Esophagus muscularis mucosa (tissue), 4 donors: ENCODE data around the gene MPZL1. TPM values are rescaled to one million over a fixed set of nuclear protein-coding genes. Genes with fewer than 3 reads are reported as not detected.

Experiments used
- DNase-seq: peaks from one replicate; pipeline ENCODE4 v3.0.0-alpha.2; 2017; ENCODE audit errors: extremely low spot score
- H3K27ac ChIP-seq, 4 donors: fragments of 200-600 bp; sonication (generic); replicated peaks in 1 of 4; 1 replicate in 3 of 4; 2 replicates in 1 of 4; pipeline ENCODE4 v1.5.1; 2016 to 2019; ENCODE audit warnings: mild to moderate bottlenecking in 1 of 4
- H3K27me3 ChIP-seq, 4 donors: fragments of 200-600 bp; sonication (generic); one replicate each; pipeline versions ENCODE4 v1.5.1 to v1.6.0; 2016 to 2019
- H3K36me3 ChIP-seq, 4 donors: fragments of 200-600 bp; sonication (generic); one replicate each; pipeline ENCODE4 v1.5.1; 2016 to 2019
- H3K4me1 ChIP-seq, 4 donors: fragments of 200-600 bp; sonication (generic); one replicate each; pipeline ENCODE4 v1.5.1; 2016 to 2019
- H3K4me3 ChIP-seq, 4 donors: fragments of 200-600 bp; sonication (generic); 1 replicate in 2 of 4; 2 replicates in 2 of 4; pipeline ENCODE4 v1.5.1; 2016 to 2019; ENCODE audit warnings: mild to moderate bottlenecking in 4 of 4, moderate library complexity in 1 of 4
- H3K9me3 ChIP-seq, 4 donors: fragments of 200-600 bp; sonication (generic); 1 replicate in 3 of 4; 2 replicates in 1 of 4; pipeline ENCODE4 v1.5.1; 2016 to 2019
- CTCF ChIP-seq, 3 experiments: fragments of 200-600 bp in 2 of 3; fragments of 450-650 bp in 1 of 3; sonication (generic) in 2 of 3; IDR thresholded peaks; one replicate each; pipeline ENCODE4 v1.5.1; 2017 to 2019; ENCODE audit warnings: antibody characterized with exemption in 3 of 3, mild to moderate bottlenecking in 2 of 3, moderate library complexity in 1 of 3
- EP300 ChIP-seq: sonication (generic); formaldehyde crosslinking; IDR thresholded peaks from one replicate; pipeline ENCODE4 v1.6.1; 2017; ENCODE audit warnings: antibody characterized with exemption
- POLR2A ChIP-seq: fragments of 450-650 bp; IDR thresholded peaks from one replicate; pipeline ENCODE4 v1.6.1; 2017; ENCODE audit warnings: antibody characterized with exemption, moderate library complexity, mild to moderate bottlenecking, low read depth
- POLR2AphosphoS5 ChIP-seq, 2 donors: sonication (generic); formaldehyde crosslinking; IDR thresholded peaks; one replicate each; pipeline ENCODE4 v1.6.1; 2017; ENCODE audit warnings: antibody characterized with exemption in 2 of 2
- WGBS: methylation state at CpG from one replicate; pipeline ENCODE4 v1.1.5; 2018; 5-methylcytosine and 5-hydroxymethylcytosine counted together
- intact Hi-C: fragments of 100-400 bp; cut with DNase I; formaldehyde crosslinking; loops from one replicate; pipeline ENCODE4 v1.15.1; 2023
- total RNA-seq, 4 donors: library from RNA; depleted of rRNA; stranded (reverse); fragments of >200 nt; gene quantifications; one replicate each; pipeline versions ENCODE4 v1.1.0 to v1.2.1, GENCODE V29; 2016

MPZL1 gene
- total RNA-seq, 4 donors from 2014 or later, result 72.7 to 130 (median 107) TPM

DNA sequence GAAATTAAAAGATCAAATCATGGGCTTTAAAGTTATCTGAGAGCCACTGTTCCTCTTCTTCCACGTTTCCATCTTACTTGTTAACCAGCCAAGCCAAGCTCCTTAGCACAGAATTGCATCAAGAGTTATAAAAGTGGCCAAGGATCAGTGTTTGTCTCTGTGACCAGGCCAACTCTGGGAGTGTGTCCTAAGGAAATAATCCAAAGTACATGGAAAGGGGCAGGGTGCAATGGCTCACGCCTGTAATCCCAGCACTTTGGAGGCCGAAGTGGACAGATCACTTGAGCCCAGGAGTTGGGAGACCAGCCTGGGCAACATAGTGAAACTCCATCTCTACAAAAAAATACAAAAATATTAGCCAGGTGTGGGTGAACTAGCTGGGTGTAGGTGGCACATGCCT is 10.0 kb upstream of the MPZL1 start:
- H3K27ac ChIP-seq, result peak overlapping the region in 2 of 4 donors; percentile 51 to 61
- H3K4me1 ChIP-seq, result peaks cover 7 to 25% (median 19%) of the 10 kb centered on the region in 4 donors
- intact Hi-C loops, result no loop called here
- no peaks in the 10 kb centered on the region for H3K9me3 ChIP-seq
- no peak for DNase-seq
- H3K27me3 ChIP-seq, result no peaks in the 10 kb centered on the region
- no peak for TF ChIP-seq EP300
- TF ChIP-seq POLR2AphosphoS5 (IDR thresholded peaks at IDR 0.05), result peak in 1 of 2 donors; percentile 8
- no peak for TF ChIP-seq CTCF (IDR thresholded peaks at IDR 0.05)
- no peak for TF ChIP-seq POLR2A
- no peaks in the 10 kb centered on the region for H3K36me3 ChIP-seq
- no peak overlapping the region for H3K4me3 ChIP-seq
- 82% methylated on average over 3 of the region's 3 CpGs for WGBS

- Histone ChIP-seq H3K4me1 (peaks cover 7 to 25% (median 20%) of the 10 kb centered on the region in 4 donors), H3K9me3 (no peaks in the 10 kb centered on the region), H3K27me3 (no peaks in the 10 kb centered on the region), H3K4me3 (peak overlapping the region; percentile 61 to 81 (median 71)), H3K27ac (peak overlapping the region; percentile 87 to 94 (median 90)), H3K36me3 (no peaks in the 10 kb centered on the region)
- TF ChIP-seq POLR2AphosphoS5 (IDR thresholded peaks at IDR 0.05), result no peak
- TF ChIP-seq EP300, result no peak
- TF ChIP-seq POLR2A, result no peak
- no peak for TF ChIP-seq CTCF (IDR thresholded peaks at IDR 0.05)
- WGBS, result 16% methylated on average over 26 of the region's 31 CpGs
- DNase-seq, result no peak
- intact Hi-C loops, result loop anchor here (2.0 kb wide), 1 partner anchor 223 kb away; the partner anchor contains the start of genes DCAF6 and MPC2
Observed at GRCh38 chr1:167713330-167714081, 8.3 kb upstream of the MPZL1 start.

GRCh38 chr1:167714098-167714438 is 7.7 kb upstream of the MPZL1 start:
- peak overlapping the region; percentile 87 to 94 (median 90) for H3K27ac ChIP-seq
- H3K4me1 ChIP-seq, result peaks cover 7 to 25% (median 20%) of the 10 kb centered on the region in 4 donors
- H3K9me3 ChIP-seq, result no peaks in the 10 kb centered on the region
- intact Hi-C loops, result loop anchor here (2.0 kb wide), 1 partner anchor 223 kb away; the partner anchor contains the start of genes DCAF6 and MPC2
- WGBS, result under 1% methylated on average over 13 of the region's 28 CpGs
- peak overlapping the region; percentile 61 to 81 (median 71) for H3K4me3 ChIP-seq
- H3K27me3 ChIP-seq, result no peaks in the 10 kb centered on the region
- H3K36me3 ChIP-seq, result no peaks in the 10 kb centered on the region
- DNase-seq, result no peak
- TF ChIP-seq POLR2AphosphoS5 (IDR thresholded peaks at IDR 0.05) (no peak), EP300 (no peak), POLR2A (no peak)

DNA sequence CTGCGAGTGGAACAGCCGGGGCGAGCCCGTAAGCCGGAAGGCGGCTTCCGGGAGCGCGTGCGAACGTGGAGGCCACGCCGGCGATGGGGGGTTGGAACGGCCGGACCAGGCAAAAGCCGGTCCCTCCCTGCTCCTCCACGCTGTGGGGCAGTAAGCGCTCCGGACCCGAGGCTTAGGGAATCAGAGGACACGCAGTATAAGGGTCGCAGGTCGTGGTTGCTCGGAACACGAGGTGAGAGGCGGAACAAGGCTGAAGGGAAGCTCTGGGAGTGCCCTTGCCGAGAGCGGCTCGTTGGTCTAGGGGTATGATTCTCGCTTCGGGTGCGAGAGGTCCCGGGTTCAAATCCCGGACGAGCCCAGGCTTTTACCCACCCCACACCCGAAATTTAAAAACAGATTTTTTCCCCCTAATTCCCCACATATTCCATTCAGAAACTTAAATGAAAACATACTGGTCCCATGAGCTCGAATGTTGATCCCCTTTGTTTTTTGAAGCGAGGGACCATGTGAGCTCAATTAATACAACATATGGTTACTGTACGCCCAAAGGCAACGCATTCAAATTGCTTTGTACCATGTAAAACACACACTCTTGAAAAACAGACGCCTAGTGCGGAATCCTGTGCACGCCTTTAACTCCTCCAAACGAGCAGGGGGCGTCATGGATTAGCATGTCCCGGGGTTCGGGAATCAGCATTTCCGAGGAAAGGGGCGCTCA is 7.2 kb upstream of the MPZL1 start:
- no peaks in the 10 kb centered on the region for H3K9me3 ChIP-seq
- no peaks in the 10 kb centered on the region for H3K36me3 ChIP-seq
- TF ChIP-seq EP300, result no peak
- TF ChIP-seq POLR2A, result peak; percentile 5
- peak in 1 of 3 experiments; percentile 7 for TF ChIP-seq CTCF (IDR thresholded peaks at IDR 0.05)
- TF ChIP-seq POLR2AphosphoS5 (IDR thresholded peaks at IDR 0.05), result peak; percentile 63 to 77
- whole genome bisulfite sequencing, result 2% methylated on average over 22 of the region's 50 CpGs
- DNase-seq, result peak; percentile 99
- peak overlapping the region; percentile 87 to 94 (median 90) for H3K27ac ChIP-seq
- intact Hi-C loops, result loop anchor here (2.0 kb wide), 1 partner anchor 222 kb away; the partner anchor contains the start of genes DCAF6 and MPC2
- H3K27me3 ChIP-seq, result no peaks in the 10 kb centered on the region
- H3K4me3 ChIP-seq, result peak overlapping the region; percentile 61 to 81 (median 71)
- peaks cover 7 to 25% (median 20%) of the 10 kb centered on the region in 4 donors for H3K4me1 ChIP-seq
